Hematopoietic multipotent progenitor cell treated with erythropoietin and hydrocortisone succinate and interleukin-3 and kit ligand, for 17 days (in vitro differentiated cells): ENCODE data around the gene USP15.

Experiments
- DNase-seq: peaks from one replicate; pipeline ENCODE4 v3.0.0-alpha.2; 2015; ENCODE audit warnings: low spot score

The USP15 gene

GRCh38 chr12:62258231-62258630 is 2.0 kb upstream of the USP15 start:
- DNase-seq = no peak

GRCh38 chr12:62258941-62259630 is 1.1 kb upstream of the USP15 start:
- DNase-seq = peak; percentile 84

DNA sequence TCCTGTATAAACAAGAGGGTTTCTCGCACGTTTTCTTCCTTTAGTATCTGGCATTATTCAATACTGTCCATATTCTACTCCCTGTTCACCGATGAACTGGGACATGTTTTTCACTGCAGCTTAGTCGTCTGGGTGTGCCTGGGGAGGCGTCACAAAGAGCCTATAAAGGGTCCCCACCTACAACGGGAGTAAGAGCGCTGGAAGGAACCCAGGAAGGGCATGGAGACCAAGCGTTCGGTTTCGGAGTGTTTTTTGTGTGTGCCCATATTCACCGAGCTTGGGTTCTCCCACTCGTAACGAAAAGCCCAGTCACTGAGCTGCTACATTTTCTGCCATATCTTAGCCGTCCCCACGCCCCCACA is 592 bp upstream of the USP15 start:
- no peak for DNase-seq

GRCh38 chr12:62260733-62261683 is 804 bp downstream of the USP15 start:
- DNase-seq = peak; percentile 92

DNA sequence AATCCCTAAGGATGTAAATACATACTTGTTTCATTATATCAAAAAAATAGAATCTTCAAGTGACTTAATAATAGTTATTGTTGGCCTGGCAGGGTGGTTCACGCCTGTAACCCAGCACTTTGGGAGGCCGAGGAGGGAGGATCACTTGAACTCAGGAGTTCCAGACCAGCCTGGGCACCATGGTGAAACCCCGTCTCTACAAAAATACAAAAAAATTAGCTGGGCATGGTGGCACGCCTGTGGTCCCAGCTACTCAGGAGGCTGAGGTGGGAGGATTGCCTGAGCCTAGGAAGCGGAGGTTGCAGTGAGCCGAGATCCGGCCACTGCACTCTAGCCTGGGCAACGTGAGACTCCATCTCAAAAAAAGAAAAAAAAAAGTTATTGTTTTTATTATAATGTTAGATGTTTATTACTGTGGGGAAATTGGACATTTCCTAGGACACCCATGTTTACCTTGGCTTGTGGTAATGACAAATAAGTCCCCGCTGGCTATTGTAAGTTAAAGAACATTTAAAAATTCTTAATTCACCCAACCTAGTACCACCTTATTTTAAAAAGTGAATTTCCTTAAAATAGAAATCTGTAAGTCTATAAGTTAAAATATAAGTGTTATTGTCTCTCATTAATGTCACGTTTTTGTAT is 1.8 kb downstream of the USP15 start:
- DNase-seq = peak; percentile 63

- DNase-seq = peak; percentile 57
These were observed 3.0 kb downstream of the USP15 start for GRCh38 chr12:62263232-62263631.

DNA sequence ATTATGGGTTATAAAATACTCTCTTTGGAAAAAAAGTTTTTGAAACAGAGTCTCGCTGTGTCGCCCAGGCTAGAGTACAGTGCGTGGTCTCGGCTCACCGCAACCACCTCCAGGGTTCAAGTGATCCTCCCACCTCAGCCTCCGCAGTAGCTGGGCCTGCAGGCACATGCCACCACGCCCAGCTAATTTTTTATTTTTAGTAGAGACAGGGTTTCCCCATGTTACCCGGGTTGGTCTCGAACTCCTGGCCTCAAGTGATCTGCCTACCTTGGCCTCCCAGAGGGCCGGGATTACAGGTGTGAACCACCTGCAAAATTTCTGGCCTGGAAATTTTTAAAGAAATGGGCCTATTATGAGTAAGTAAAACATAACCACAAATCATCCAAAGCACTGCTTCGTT is 3.8 kb downstream of the USP15 start:
- DNase-seq = peak; percentile 59

- DNase-seq = peak; percentile 62
These were observed 4.5 kb downstream of the USP15 start for GRCh38 chr12:62264706-62265105.

- peak; percentile 56 for DNase-seq
These were observed 5.3 kb downstream of the USP15 start for GRCh38 chr12:62265511-62265910.

DNA sequence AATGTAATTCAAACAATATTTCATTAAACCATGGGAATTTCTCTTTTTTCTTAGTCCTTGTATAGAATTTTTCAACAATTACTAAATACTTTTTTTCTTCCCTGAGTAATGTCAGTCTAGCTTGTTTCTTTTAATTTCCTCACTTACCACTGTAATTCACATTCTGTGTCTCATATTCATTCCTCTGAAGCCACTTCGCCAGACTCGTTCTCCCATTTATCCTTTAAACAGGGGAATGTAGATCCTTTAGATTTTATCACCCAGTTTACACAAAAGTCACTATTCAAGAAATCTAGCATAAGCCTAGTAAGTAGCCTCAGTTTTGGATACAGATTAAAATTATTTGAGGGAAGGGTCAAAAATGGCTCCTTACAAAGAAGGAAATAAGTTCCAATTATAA is 6.8 kb downstream of the USP15 start:
- no peak for DNase-seq

DNA sequence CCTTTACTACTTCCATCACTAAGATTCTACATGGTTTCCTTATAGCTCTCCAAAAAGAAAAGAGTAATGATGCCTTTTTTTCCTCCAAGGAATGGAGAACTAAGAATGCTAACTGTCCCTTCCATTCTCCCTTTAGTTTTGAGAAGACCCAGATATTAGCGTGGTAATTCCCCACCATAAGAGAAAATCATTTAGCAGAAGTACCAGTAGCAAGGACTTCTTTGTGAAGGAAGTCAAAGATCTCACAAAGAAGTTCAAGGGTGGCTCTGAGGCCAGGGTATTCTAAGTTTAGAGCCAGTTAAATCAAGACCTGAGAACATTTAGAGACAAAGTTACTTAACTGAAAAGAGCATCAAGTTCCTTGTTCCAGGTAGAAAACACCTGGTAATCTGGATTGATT is 7.3 kb downstream of the USP15 start:
- peak; percentile 59 for DNase-seq

DNA sequence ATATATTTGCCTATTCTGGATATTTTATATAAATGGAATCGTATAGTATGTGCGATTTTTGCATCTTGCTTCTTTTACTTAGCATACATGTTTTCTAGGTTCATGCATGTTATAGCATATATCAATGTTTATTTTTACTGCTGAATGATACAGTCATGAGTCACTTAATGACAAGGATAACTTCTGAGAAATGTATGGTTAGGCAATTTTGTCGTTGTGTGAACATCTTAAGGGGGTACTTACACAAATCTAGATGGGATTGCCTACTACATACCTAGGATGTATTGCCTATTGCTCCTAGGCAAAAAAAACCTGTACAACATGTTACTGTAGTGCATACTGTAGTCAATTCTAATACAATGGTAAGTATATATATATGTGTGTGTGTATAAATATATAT is 8.8 kb downstream of the USP15 start:
- DNase-seq = peak; percentile 76

- DNase-seq = no peak
These were observed 9.4 kb downstream of the USP15 start for GRCh38 chr12:62269464-62270228.

GRCh38 chr12:62270384-62270783 is 10.2 kb downstream of the USP15 start:
- DNase-seq = no peak

DNA sequence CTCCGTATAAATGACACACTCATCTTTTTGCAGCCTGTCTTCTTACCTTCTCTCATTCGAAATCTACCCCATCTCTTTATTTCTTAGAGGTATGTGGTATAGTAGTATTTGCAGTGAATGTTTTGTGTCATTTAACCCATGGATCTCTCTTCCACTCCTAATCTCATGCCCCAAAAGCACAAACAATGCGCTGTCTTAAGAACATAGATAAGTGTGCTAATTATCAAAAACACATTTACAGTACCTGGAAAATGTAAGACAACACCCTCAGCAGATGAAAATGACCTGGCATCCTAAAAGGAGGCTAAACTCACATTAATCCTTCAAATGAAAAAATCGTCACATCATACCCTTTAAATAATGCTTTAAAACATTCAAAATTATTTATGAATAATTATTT is 10.7 kb downstream of the USP15 start:
- DNase-seq = no peak

GRCh38 chr12:62272936-62273552 is 12.8 kb downstream of the USP15 start:
- no peak for DNase-seq

GRCh38 chr12:62273724-62274380 is 13.6 kb downstream of the USP15 start:
- no peak for DNase-seq

- no peak for DNase-seq
These were observed 17.8 kb downstream of the USP15 start for GRCh38 chr12:62278022-62278421.

DNA sequence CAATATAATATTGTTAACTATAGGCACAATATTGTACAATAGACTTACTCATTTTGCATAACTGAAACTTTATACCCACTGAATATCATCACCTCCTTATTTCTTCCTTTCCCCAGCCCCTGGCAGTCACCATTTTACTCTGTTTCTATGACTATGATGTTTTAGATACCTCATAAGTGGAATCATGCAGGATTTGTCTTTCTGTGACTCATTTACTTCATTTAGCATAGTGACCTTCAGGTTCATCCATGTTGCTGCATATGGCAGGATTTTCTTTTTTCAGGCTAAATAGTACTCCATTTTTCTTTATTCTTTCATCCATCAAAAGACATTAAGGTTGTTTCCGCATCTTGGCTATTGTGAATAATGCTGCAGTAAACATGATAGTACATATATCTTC is 18.9 kb downstream of the USP15 start:
- no peak for DNase-seq

- no peak for DNase-seq
These were observed 19.8 kb downstream of the USP15 start for GRCh38 chr12:62279961-62280360.
